Thoracic aorta (tissue), 2 donors: ENCODE results near the gene GPN2. TPM values are rescaled to one million over a fixed set of nuclear protein-coding genes. Genes with fewer than 3 reads are reported as not detected.

Experiments used
- ATAC-seq: fragments of 150-250 bp; one replicate; pipeline ENCODE4 v1.8.0; 2017; ENCODE audit warnings: low read depth; ENCODE audit not compliant: insufficient number of reproducible peaks, low FRiP score
- DNase-seq: peaks from one replicate; pipeline ENCODE4 v3.0.0-alpha.2; 2020; ENCODE audit warnings: low spot score
- H3K27ac ChIP-seq, 2 donors: fragments of 200-600 bp; sonication (generic); 1 replicate in 1 of 2; 2 replicates in 1 of 2; pipeline ENCODE4 v1.5.1; 2016; ENCODE audit warnings: mild to moderate bottlenecking in 2 of 2, moderate library complexity in 2 of 2
- H3K27me3 ChIP-seq: fragments of 200-600 bp; sonication (generic); replicated peaks from 2 replicates; pipeline ENCODE4 v1.6.0; 2016; ENCODE audit warnings: mild to moderate bottlenecking; ENCODE audit not compliant: insufficient read depth
- H3K36me3 ChIP-seq: fragments of 200-600 bp; sonication (generic); one replicate; pipeline ENCODE4 v1.5.1; 2016
- H3K4me1 ChIP-seq, 2 donors: fragments of 200-600 bp; sonication (generic); 1 replicate in 1 of 2; 2 replicates in 1 of 2; pipeline versions ENCODE4 v1.5.1 to v1.6.0; 2016; ENCODE audit warnings: low read depth in 2 of 2, mild to moderate bottlenecking in 1 of 2; ENCODE audit not compliant: control insufficient read depth in 1 of 2
- H3K4me3 ChIP-seq: fragments of 200-600 bp; sonication (generic); 2 replicates; pipeline ENCODE4 v1.5.1; 2016; ENCODE audit warnings: mild to moderate bottlenecking
- H3K9me3 ChIP-seq: fragments of 200-600 bp; sonication (generic); 2 replicates; pipeline ENCODE4 v1.5.1; 2016
- total RNA-seq, 2 donors: library from RNA; depleted of rRNA; stranded (reverse); fragments of >200 nt; gene quantifications; one replicate each; pipeline versions ENCODE4 v1.1.0 to v1.2.3, GENCODE V29; 2016
- TF ChIP-seq, protein P1 (sequence below): fragments of 200-600 bp; sonication (generic); IDR thresholded peaks from one replicate; pipeline ENCODE4 v1.5.1; 2019; ENCODE audit warnings: antibody characterized with exemption

GPN2 gene
- total RNA-seq, 2 donors from 2014 or later = 8.8 to 15.0 TPM

DNA sequence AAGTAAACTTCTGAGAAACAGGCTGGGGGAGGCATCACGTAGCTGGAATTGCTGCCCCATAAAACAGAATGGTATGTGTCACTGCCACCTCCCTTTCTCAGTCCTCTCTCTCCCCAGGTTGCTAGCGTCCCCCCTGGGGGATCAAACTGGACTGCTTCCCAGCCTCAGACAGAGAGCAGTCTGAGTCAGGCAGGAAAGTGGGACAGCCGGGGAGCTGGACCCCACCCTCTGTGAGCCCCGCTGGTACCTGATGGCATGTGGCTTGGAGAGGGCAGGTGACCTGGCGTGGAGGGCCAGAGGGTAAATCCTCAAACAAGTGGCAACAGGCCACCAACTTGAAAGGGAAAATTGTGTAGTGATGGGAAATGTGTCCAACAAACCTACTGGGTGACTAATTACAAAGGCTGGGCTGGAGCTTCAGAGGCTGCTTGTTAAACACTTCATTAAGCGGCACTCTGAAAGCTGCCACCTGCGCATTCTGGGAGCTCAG is 28.1 kb downstream of the GPN2 start:
- Histone ChIP-seq H3K4me3 (no peak overlapping the region), H3K36me3 (no peaks in the 10 kb centered on the region)

DNA sequence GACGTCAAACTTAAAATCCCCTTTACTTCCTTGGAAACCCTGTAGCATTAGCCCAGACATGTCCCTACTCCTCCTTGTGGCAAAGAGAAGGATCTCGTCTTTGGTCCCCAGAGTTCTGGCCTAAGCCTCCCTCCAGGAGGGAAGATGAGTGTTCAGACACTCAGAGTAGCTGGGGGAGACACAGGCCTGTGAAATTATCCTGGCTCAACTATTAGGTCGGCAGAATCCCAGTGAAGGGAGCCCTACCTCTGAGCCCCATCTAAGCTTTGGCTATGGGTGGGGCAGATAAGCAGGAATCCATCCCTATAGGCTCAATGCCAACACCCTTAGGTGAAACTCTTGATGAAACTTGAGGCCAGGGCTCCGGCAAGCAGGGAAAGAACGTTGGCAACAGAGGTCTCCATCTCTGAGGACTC is 28.8 kb downstream of the GPN2 start:
- peaks cover 5 to 15% of the 10 kb centered on the region in 2 donors for H3K4me1 ChIP-seq
- H3K27me3 ChIP-seq = no peaks in the 10 kb centered on the region
- H3K9me3 ChIP-seq = no peaks in the 10 kb centered on the region
- no peak overlapping the region for H3K4me3 ChIP-seq
- ATAC-seq (no peak), DNase-seq (no peak)
- no peak overlapping the region for H3K27ac ChIP-seq
- no peaks in the 10 kb centered on the region for H3K36me3 ChIP-seq
- TF ChIP-seq, protein P1, sequence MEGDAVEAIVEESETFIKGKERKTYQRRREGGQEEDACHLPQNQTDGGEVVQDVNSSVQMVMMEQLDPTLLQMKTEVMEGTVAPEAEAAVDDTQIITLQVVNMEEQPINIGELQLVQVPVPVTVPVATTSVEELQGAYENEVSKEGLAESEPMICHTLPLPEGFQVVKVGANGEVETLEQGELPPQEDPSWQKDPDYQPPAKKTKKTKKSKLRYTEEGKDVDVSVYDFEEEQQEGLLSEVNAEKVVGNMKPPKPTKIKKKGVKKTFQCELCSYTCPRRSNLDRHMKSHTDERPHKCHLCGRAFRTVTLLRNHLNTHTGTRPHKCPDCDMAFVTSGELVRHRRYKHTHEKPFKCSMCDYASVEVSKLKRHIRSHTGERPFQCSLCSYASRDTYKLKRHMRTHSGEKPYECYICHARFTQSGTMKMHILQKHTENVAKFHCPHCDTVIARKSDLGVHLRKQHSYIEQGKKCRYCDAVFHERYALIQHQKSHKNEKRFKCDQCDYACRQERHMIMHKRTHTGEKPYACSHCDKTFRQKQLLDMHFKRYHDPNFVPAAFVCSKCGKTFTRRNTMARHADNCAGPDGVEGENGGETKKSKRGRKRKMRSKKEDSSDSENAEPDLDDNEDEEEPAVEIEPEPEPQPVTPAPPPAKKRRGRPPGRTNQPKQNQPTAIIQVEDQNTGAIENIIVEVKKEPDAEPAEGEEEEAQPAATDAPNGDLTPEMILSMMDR = no peak

More for the DNA sequence above, 28.1 kb downstream of the GPN2 start:
- no peak for ATAC-seq
- no peak for DNase-seq
- Histone ChIP-seq H3K27me3 (no peaks in the 10 kb centered on the region), H3K4me1 (peaks cover 5 to 15% of the 10 kb centered on the region in 2 donors), H3K9me3 (no peaks in the 10 kb centered on the region), H3K27ac (no peak overlapping the region)
- TF ChIP-seq, protein P1 = no peak

DNA sequence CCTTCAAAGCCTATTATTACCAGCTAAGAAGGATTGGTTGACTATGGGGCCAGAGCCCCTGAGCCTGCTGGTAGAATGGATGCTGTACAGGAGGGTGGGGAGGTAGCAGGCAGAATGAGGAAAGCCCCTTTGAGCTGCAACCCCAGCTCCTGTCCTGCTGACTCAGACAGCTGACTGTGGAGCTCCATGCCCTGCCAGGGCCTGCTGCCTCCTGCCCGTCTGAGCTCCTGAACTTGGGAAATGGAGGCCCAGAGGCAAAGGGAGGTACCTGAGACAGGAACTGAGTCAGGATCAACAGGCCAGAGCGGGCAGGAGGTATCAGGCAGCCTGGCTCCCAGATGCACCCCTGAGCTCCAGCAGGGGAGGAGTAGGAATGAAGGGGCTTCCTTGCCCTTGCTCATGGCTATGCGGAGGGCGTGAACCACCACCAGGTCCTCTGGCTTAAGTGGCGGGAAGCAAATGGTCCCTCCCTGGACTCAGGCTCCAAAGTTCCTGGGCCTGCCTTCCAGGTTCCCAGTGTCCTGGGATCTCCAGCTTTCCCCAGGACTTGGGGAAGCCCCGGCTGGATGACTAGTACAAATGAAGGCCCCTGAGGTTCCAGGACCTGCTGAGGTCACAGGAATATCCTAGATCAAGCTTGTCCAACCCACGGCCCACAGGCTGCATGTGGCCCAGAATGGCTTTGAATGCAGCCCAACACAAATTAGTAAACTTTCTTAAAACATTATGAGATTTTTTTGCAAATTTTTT is 31.0 kb downstream of the GPN2 start:
- peaks cover 5% of the 10 kb centered on the region for H3K36me3 ChIP-seq
- DNase-seq (no peak), ATAC-seq (no peak)
- H3K27me3 ChIP-seq = no peaks in the 10 kb centered on the region
- TF ChIP-seq, protein P1 = no peak
- peaks cover 3 to 5% of the 10 kb centered on the region in 2 donors for H3K4me1 ChIP-seq
- H3K27ac ChIP-seq = no peak overlapping the region
- H3K9me3 ChIP-seq = no peaks in the 10 kb centered on the region
- no peak overlapping the region for H3K4me3 ChIP-seq

DNA sequence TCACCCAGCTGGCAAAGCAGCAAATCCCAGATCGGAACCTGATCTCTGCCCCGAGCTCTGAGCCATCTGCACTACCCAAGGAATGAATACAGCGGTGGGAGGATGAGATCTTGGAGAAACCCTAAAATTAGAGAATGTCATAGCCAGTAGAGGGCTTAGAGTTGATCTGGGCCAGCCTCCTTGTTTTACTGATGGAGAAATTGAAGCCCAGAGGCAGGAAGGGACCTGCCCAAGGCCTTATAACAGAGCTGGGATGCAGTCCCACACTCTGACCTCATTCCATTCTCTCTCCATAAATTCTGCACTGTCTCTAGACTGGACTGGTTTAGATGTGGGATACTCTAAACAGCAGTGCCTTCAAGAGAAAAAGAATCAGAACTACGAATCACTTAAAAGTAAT is 31.9 kb downstream of the GPN2 start:
- no peak overlapping the region for H3K27ac ChIP-seq
- ATAC-seq = no peak
- no peak overlapping the region for H3K4me3 ChIP-seq
- no peaks in the 10 kb centered on the region for H3K4me1 ChIP-seq
- no peaks in the 10 kb centered on the region for H3K27me3 ChIP-seq
- peaks cover 7% of the 10 kb centered on the region for H3K36me3 ChIP-seq
- DNase-seq = no peak
- TF ChIP-seq, protein P1 = no peak
- H3K9me3 ChIP-seq = no peaks in the 10 kb centered on the region

DNA sequence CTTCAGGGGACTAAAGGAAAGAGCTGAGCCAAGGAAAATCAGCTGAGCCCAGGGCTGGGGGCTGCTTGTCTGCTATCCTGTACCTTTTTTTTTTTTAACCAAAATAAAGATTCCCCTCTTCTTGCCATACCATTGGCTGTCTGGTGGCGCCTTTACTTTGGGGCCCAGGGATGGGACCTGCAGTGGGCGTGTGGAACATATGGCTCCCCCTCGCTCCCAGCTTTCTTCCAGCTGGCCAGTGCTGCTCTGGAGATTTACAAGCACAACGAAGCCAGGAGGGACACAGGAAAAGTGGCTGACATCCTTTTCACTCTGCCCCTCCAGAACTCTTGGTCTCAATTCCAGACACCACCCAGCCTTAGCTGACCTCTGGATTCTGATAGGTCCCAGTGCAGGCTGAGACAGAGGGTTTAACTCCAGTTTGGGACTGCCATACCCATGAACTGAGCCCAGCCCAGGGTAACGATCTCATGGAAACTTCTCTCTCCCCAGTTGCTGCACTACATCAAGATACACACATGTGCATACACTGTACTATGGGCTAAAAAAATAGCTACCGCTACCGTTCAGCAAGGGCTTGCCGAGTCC is 32.5 kb downstream of the GPN2 start:
- ATAC-seq (no peak), DNase-seq (no peak)
- Histone ChIP-seq H3K27ac (no peak overlapping the region), H3K27me3 (no peaks in the 10 kb centered on the region), H3K4me1 (no peaks in the 10 kb centered on the region), H3K9me3 (no peaks in the 10 kb centered on the region), H3K4me3 (no peak overlapping the region), H3K36me3 (peaks cover 7% of the 10 kb centered on the region)
- TF ChIP-seq, protein P1 = no peak
